GM12891 (cell line): ENCODE measurements around the gene ARHGEF18.

Experiments
- POLR2A ChIP-seq: IDR thresholded peaks from 2 replicates; pipeline ENCODE4 v1.6.1; 2011; ENCODE audit warnings: low read depth, low read length, control low read depth
- POLR2AphosphoS5 ChIP-seq: IDR thresholded peaks from 2 replicates; pipeline ENCODE4 v1.6.1; 2011; ENCODE audit warnings: low read depth, low read length, control low read depth
- SPI1 ChIP-seq: IDR thresholded peaks from 2 replicates; pipeline ENCODE4 v1.6.1; 2011; ENCODE audit warnings: low read depth, low read length, control low read depth
- TAF1 ChIP-seq: IDR thresholded peaks from 2 replicates; pipeline ENCODE4 v1.6.1; 2011; ENCODE audit warnings: low read depth, low read length, control low read depth

GRCh38 chr19:7393939-7394730 lies 45.4 kb downstream of the ARHGEF18 start:
- TF ChIP-seq POLR2A: no peak
- no peak for TF ChIP-seq TAF1
- no peak for TF ChIP-seq POLR2AphosphoS5
- no peak for TF ChIP-seq SPI1
